ENCODE measurements around the gene UVRAG. TPM values are rescaled to one million over a fixed set of nuclear protein-coding genes. Genes with fewer than 3 reads are reported as not detected.

UVRAG gene
- total RNA-seq, 4 donors from 2014 or later = 14.6 to 28.0 (median 20.7) TPM

GRCh38 chr11:76156971-76157427 lies 342.0 kb downstream of the UVRAG start:
- H3K4me3 ChIP-seq (ENCODE audit: low read depth, poor library complexity, severe bottlenecking) = no peak overlapping the region
- no peak for TF ChIP-seq CTCF (IDR thresholded peaks at IDR 0.05)
- no peak for TF ChIP-seq POLR2A (IDR thresholded peaks at IDR 0.05)
- intact Hi-C loops (cut with DNase I; ENCODE audit: low total_unique reads) = no loop called here
- WGBS, 2 donors = 79 to 89% methylated on average over 8 of the region's 12 CpGs
- no peak for DNase-seq (ENCODE audit: low spot score in 2 of 2)

GRCh38 chr11:76157891-76158290 lies 342.9 kb downstream of the UVRAG start:
- TF ChIP-seq POLR2A (IDR thresholded peaks at IDR 0.05) = no peak
- no peak for TF ChIP-seq CTCF (IDR thresholded peaks at IDR 0.05)
- no peak for DNase-seq (ENCODE audit: low spot score in 2 of 2)
- WGBS, 2 donors = 63 to 67% methylated on average over 7 of the region's 7 CpGs
- H3K4me3 ChIP-seq (ENCODE audit: low read depth, poor library complexity, severe bottlenecking) = no peak overlapping the region
- intact Hi-C loops (cut with DNase I; ENCODE audit: low total_unique reads) = no loop called here

- no peak overlapping the region for H3K4me3 ChIP-seq (ENCODE audit: low read depth, poor library complexity, severe bottlenecking)
- DNase-seq (ENCODE audit: low spot score in 2 of 2) = no peak
- no peak for TF ChIP-seq POLR2A (IDR thresholded peaks at IDR 0.05)
- TF ChIP-seq CTCF (IDR thresholded peaks at IDR 0.05) = no peak
- intact Hi-C loops (cut with DNase I; ENCODE audit: low total_unique reads) = no loop called here
- 89 to 91% methylated on average over 23 to 24 of the region's 24 CpGs for WGBS, 2 donors
These were observed 343.6 kb downstream of the UVRAG start for GRCh38 chr11:76158394-76159302.

- H3K4me3 ChIP-seq (ENCODE audit: low read depth, poor library complexity, severe bottlenecking) = no peak overlapping the region
- intact Hi-C loops (cut with DNase I; ENCODE audit: low total_unique reads) = no loop called here
- 85 to 88% methylated on average over 14 of the region's 14 CpGs for WGBS, 2 donors
- TF ChIP-seq POLR2A (IDR thresholded peaks at IDR 0.05) = no peak
- no peak for DNase-seq (ENCODE audit: low spot score in 2 of 2)
These were observed 344.4 kb downstream of the UVRAG start for GRCh38 chr11:76159303-76159937.

GRCh38 chr11:76159983-76160661 lies 345.1 kb downstream of the UVRAG start:
- DNase-seq (ENCODE audit: low spot score in 2 of 2) = no peak
- H3K4me3 ChIP-seq (ENCODE audit: low read depth, poor library complexity, severe bottlenecking) = no peak overlapping the region
- TF ChIP-seq POLR2A (IDR thresholded peaks at IDR 0.05) = no peak
- no peak for TF ChIP-seq CTCF (IDR thresholded peaks at IDR 0.05)
- intact Hi-C loops (cut with DNase I; ENCODE audit: low total_unique reads) = no loop called here
- 82 to 85% methylated on average over 12 to 13 of the region's 14 CpGs for WGBS, 2 donors

- no peak for DNase-seq (ENCODE audit: low spot score in 2 of 2)
- intact Hi-C loops (cut with DNase I; ENCODE audit: low total_unique reads) = no loop called here
- no peak overlapping the region for H3K4me3 ChIP-seq (ENCODE audit: low read depth, poor library complexity, severe bottlenecking)
- 66 to 84% methylated on average over 8 of the region's 8 CpGs for whole genome bisulfite sequencing, 2 donors
- TF ChIP-seq POLR2A (IDR thresholded peaks at IDR 0.05) (no peak), CTCF (IDR thresholded peaks at IDR 0.05) (no peak)
These were observed 345.8 kb downstream of the UVRAG start for GRCh38 chr11:76160856-76161255.

Measured in lower leg skin (tissue), 4 donors.